ENCODE measurements around the gene ACTN4. TPM values are rescaled to one million over a fixed set of nuclear protein-coding genes. Genes with fewer than 3 reads are reported as not detected.

Gene ACTN4
- total RNA-seq, 5 donors from 2014 or later (not counting 1 experiment from before 2014, with no cell fraction given) = 100.0 to 201 (median 175) TPM

- peaks cover 7 to 8% of the 10 kb centered on the region in 2 donors for H3K27me3 Mint-ChIP-seq
- Histone ChIP-seq H3K4me3 (ENCODE audit: control insufficient read depth in 1 of 2, extremely low read depth in 1 of 2, low read length in 1 of 2) (no peak overlapping the region), H3K4me1 (ENCODE audit: control insufficient read depth in 1 of 2, extremely low read depth in 1 of 2, insufficient read depth in 2 of 2, low read length in 2 of 2) (peaks cover 30 to 73% of the 10 kb centered on the region in 2 experiments), H3K9me3 (no peaks in the 10 kb centered on the region), H3K27me3 (replicated peaks in 1 of 2; ENCODE audit: control insufficient read depth in 2 of 2, extremely low read depth in 1 of 2, insufficient read depth in 2 of 2, low read length in 1 of 2) (peaks cover 0 to 9% of the 10 kb centered on the region in 2 experiments), H3K36me3 (ENCODE audit: control insufficient read depth in 2 of 2, extremely low read depth in 1 of 2, insufficient read depth in 1 of 2, low read length in 1 of 2) (peaks cover 0 to 5% of the 10 kb centered on the region in 2 donors), H3K27ac (ENCODE audit: low read length) (peak overlapping the region; percentile 7)
- DNase-seq (peak in 2 of 35 experiments; percentile 16 to 56), ATAC-seq (replicated peaks in 1 of 4) (no peak)
- CTCF ChIA-PET = interaction anchor here in 1 of 2 donors (1.1 to 1.7 kb wide), 2 partner anchors 18 to 21 kb away, joined by 3 to 4 read pairs; no protein-coding TSS in a partner anchor
- no peaks in the 10 kb centered on the region for H3K9me3 Mint-ChIP-seq
- H3K36me3 Mint-ChIP-seq = peaks cover 18% of the 10 kb centered on the region
- peak overlapping the region; percentile 45 to 83 for H3K27ac Mint-ChIP-seq
- POLR2A ChIA-PET = interaction anchor here (0.7 to 0.9 kb wide), 2 partner anchors 17 to 187 kb away, joined by 3 to 5 read pairs; no protein-coding TSS in a partner anchor
- peaks cover 72 to 87% (median 78%) of the 10 kb centered on the region in 3 donors for H3K4me1 Mint-ChIP-seq
- 89% methylated on average over 3 of the region's 8 CpGs for WGBS (ENCODE audit: insufficient coverage)
- peak overlapping the region in 2 of 3 donors; percentile 2 to 67 for H3K4me3 Mint-ChIP-seq
These were observed 10.3 kb downstream of the ACTN4 start for GRCh38 chr19:38657633-38658222.

GRCh38 chr19:38658462-38659306 lies 11.2 kb downstream of the ACTN4 start:
- Histone ChIP-seq H3K27me3 (replicated peaks in 1 of 2; ENCODE audit: control insufficient read depth in 2 of 2, extremely low read depth in 1 of 2, insufficient read depth in 2 of 2, low read length in 1 of 2) (peaks cover 0 to 17% of the 10 kb centered on the region in 2 experiments), H3K36me3 (ENCODE audit: control insufficient read depth in 2 of 2, extremely low read depth in 1 of 2, insufficient read depth in 1 of 2, low read length in 1 of 2) (peaks cover 0 to 11% of the 10 kb centered on the region in 2 donors), H3K4me3 (ENCODE audit: control insufficient read depth in 1 of 2, extremely low read depth in 1 of 2, low read length in 1 of 2) (no peak overlapping the region), H3K4me1 (ENCODE audit: control insufficient read depth in 1 of 2, extremely low read depth in 1 of 2, insufficient read depth in 2 of 2, low read length in 2 of 2) (peaks cover 30 to 82% of the 10 kb centered on the region in 2 experiments), H3K27ac (ENCODE audit: low read length) (peak overlapping the region; percentile 7), H3K9me3 (no peaks in the 10 kb centered on the region)
- DNase-seq (no peak), ATAC-seq (replicated peaks in 1 of 4) (no peak)
- Mint-ChIP-seq H3K36me3 (peaks cover 15% of the 10 kb centered on the region), H3K4me3 (no peak overlapping the region), H3K9me3 (no peaks in the 10 kb centered on the region), H3K27me3 (peaks cover 4 to 6% of the 10 kb centered on the region in 2 donors), H3K27ac (peak overlapping the region; percentile 22 to 83), H3K4me1 (peaks cover 70 to 87% (median 79%) of the 10 kb centered on the region in 3 donors)
- POLR2A ChIA-PET = interaction anchor here in 1 of 2 donors (0.8 kb wide), 1 partner anchor 14 kb away, joined by 5 read pairs; no protein-coding TSS in a partner anchor
- CTCF ChIA-PET = no interaction called here
- 94% methylated on average over 8 of the region's 15 CpGs for WGBS (ENCODE audit: insufficient coverage)

- DNase-seq (no peak), ATAC-seq (replicated peaks in 1 of 4) (no peak)
- whole genome bisulfite sequencing (ENCODE audit: insufficient coverage) = 86% methylated on average over 4 of the region's 9 CpGs
- Histone ChIP-seq H3K36me3 (ENCODE audit: control insufficient read depth in 2 of 2, extremely low read depth in 1 of 2, insufficient read depth in 1 of 2, low read length in 1 of 2) (peaks cover 0 to 11% of the 10 kb centered on the region in 2 donors), H3K27me3 (replicated peaks in 1 of 2; ENCODE audit: control insufficient read depth in 2 of 2, extremely low read depth in 1 of 2, insufficient read depth in 2 of 2, low read length in 1 of 2) (peaks cover 0 to 25% of the 10 kb centered on the region in 2 experiments), H3K9me3 (no peaks in the 10 kb centered on the region), H3K27ac (ENCODE audit: low read length) (no peak overlapping the region), H3K4me3 (ENCODE audit: control insufficient read depth in 1 of 2, extremely low read depth in 1 of 2, low read length in 1 of 2) (no peak overlapping the region), H3K4me1 (ENCODE audit: control insufficient read depth in 1 of 2, extremely low read depth in 1 of 2, insufficient read depth in 2 of 2, low read length in 2 of 2) (peaks cover 26 to 89% of the 10 kb centered on the region in 2 experiments)
- H3K4me1 Mint-ChIP-seq = peaks cover 70 to 88% (median 78%) of the 10 kb centered on the region in 3 donors
- H3K36me3 Mint-ChIP-seq = peaks cover 13% of the 10 kb centered on the region
- CTCF ChIA-PET = interaction anchor here in 1 of 2 donors (0.6 kb wide), 1 partner anchor 26 kb away, joined by 3 read pairs; no protein-coding TSS in a partner anchor
- H3K27me3 Mint-ChIP-seq = peaks cover 3 to 6% of the 10 kb centered on the region in 2 donors
- H3K9me3 Mint-ChIP-seq = no peaks in the 10 kb centered on the region
- H3K4me3 Mint-ChIP-seq = no peak overlapping the region
- no peak overlapping the region for H3K27ac Mint-ChIP-seq
- POLR2A ChIA-PET = interaction anchor here in 1 of 2 donors (0.6 kb wide), 1 partner anchor 184 kb away, joined by 3 read pairs; no protein-coding TSS in a partner anchor
These were observed 13.3 kb downstream of the ACTN4 start for GRCh38 chr19:38660724-38661123.

GRCh38 chr19:38661136-38661535 lies 13.7 kb downstream of the ACTN4 start:
- peaks cover 0 to 25% of the 10 kb centered on the region in 2 experiments for H3K27me3 ChIP-seq (replicated peaks in 1 of 2; ENCODE audit: control insufficient read depth in 2 of 2, extremely low read depth in 1 of 2, insufficient read depth in 2 of 2, low read length in 1 of 2)
- WGBS (ENCODE audit: insufficient coverage) = 82% methylated on average over 7 of the region's 7 CpGs

GRCh38 chr19:38661996-38662395 lies 14.5 kb downstream of the ACTN4 start:
- no peak overlapping the region for H3K27ac Mint-ChIP-seq
- no peak for DNase-seq

More at GRCh38 chr19:38661136-38661535, 13.7 kb downstream of the ACTN4 start:
- Histone ChIP-seq H3K4me3 (ENCODE audit: control insufficient read depth in 1 of 2, extremely low read depth in 1 of 2, low read length in 1 of 2) (no peak overlapping the region), H3K9me3 (no peaks in the 10 kb centered on the region), H3K36me3 (ENCODE audit: control insufficient read depth in 2 of 2, extremely low read depth in 1 of 2, insufficient read depth in 1 of 2, low read length in 1 of 2) (peaks cover 0 to 11% of the 10 kb centered on the region in 2 donors), H3K27ac (ENCODE audit: low read length) (no peak overlapping the region), H3K4me1 (ENCODE audit: control insufficient read depth in 1 of 2, extremely low read depth in 1 of 2, insufficient read depth in 2 of 2, low read length in 2 of 2) (peaks cover 21 to 90% of the 10 kb centered on the region in 2 experiments)
- DNase-seq (no peak), ATAC-seq (replicated peaks in 1 of 4) (no peak)
- Mint-ChIP-seq H3K9me3 (no peaks in the 10 kb centered on the region), H3K27me3 (peaks cover 3 to 6% of the 10 kb centered on the region in 2 donors), H3K4me1 (peaks cover 70 to 88% (median 78%) of the 10 kb centered on the region in 3 donors), H3K27ac (no peak overlapping the region), H3K4me3 (no peak overlapping the region), H3K36me3 (peaks cover 13% of the 10 kb centered on the region)
- ChIA-PET POLR2A (no interaction called here), CTCF (interaction anchor here in 1 of 2 donors (0.6 kb wide), 1 partner anchor 25 kb away, joined by 3 read pairs; no protein-coding TSS in a partner anchor)

More at GRCh38 chr19:38661996-38662395, 14.5 kb downstream of the ACTN4 start:
- no peak overlapping the region for H3K4me3 ChIP-seq (ENCODE audit: control insufficient read depth in 1 of 2, extremely low read depth in 1 of 2, low read length in 1 of 2)
- H3K4me1 Mint-ChIP-seq = peaks cover 70 to 88% (median 78%) of the 10 kb centered on the region in 3 donors
- no CpG with 5 or more reads among the region's 1 CpG for WGBS (ENCODE audit: insufficient coverage)
- no peaks in the 10 kb centered on the region for H3K9me3 ChIP-seq
- ChIA-PET CTCF (interaction anchor here in 1 of 2 donors (0.6 kb wide), 1 partner anchor 484 kb away, joined by 5 read pairs; no protein-coding TSS in a partner anchor), POLR2A (interaction anchor here in 1 of 2 donors (0.6 kb wide), 1 partner anchor 743 kb away, joined by 3 read pairs; no protein-coding TSS in a partner anchor)
- ATAC-seq (replicated peaks in 1 of 4) = no peak
- H3K9me3 Mint-ChIP-seq = no peaks in the 10 kb centered on the region
- H3K4me3 Mint-ChIP-seq = no peak overlapping the region
- peaks cover 13% of the 10 kb centered on the region for H3K36me3 Mint-ChIP-seq
- peaks cover 3 to 6% of the 10 kb centered on the region in 2 donors for H3K27me3 Mint-ChIP-seq
- H3K27ac ChIP-seq (ENCODE audit: low read length) = no peak overlapping the region
- peaks cover 0 to 11% of the 10 kb centered on the region in 2 donors for H3K36me3 ChIP-seq (ENCODE audit: control insufficient read depth in 2 of 2, extremely low read depth in 1 of 2, insufficient read depth in 1 of 2, low read length in 1 of 2)
- peaks cover 16 to 90% of the 10 kb centered on the region in 2 experiments for H3K4me1 ChIP-seq (ENCODE audit: control insufficient read depth in 1 of 2, extremely low read depth in 1 of 2, insufficient read depth in 2 of 2, low read length in 2 of 2)
- H3K27me3 ChIP-seq (replicated peaks in 1 of 2; ENCODE audit: control insufficient read depth in 2 of 2, extremely low read depth in 1 of 2, insufficient read depth in 2 of 2, low read length in 1 of 2) = peaks cover 0 to 29% of the 10 kb centered on the region in 2 experiments

Data from T-cell (primary cell).